Activated CD8-positive, alpha-beta memory T cell treated with anti-CD3 and anti-CD28 coated beads for 4 hours (primary cell): Measurements from ENCODE around the gene NEU4.
"Not testable (repeated sequence)": the region's sequence is repeated elsewhere in the genome, so short reads cannot be mapped to it uniquely, and the experiment has no call there.

Experiments
- DNase-seq, 2 donors: peaks; one replicate each; pipeline ENCODE4 v3.0.0-alpha.2; 2020; ENCODE audit warnings: low read depth in 2 of 2

Gene NEU4

DNA sequence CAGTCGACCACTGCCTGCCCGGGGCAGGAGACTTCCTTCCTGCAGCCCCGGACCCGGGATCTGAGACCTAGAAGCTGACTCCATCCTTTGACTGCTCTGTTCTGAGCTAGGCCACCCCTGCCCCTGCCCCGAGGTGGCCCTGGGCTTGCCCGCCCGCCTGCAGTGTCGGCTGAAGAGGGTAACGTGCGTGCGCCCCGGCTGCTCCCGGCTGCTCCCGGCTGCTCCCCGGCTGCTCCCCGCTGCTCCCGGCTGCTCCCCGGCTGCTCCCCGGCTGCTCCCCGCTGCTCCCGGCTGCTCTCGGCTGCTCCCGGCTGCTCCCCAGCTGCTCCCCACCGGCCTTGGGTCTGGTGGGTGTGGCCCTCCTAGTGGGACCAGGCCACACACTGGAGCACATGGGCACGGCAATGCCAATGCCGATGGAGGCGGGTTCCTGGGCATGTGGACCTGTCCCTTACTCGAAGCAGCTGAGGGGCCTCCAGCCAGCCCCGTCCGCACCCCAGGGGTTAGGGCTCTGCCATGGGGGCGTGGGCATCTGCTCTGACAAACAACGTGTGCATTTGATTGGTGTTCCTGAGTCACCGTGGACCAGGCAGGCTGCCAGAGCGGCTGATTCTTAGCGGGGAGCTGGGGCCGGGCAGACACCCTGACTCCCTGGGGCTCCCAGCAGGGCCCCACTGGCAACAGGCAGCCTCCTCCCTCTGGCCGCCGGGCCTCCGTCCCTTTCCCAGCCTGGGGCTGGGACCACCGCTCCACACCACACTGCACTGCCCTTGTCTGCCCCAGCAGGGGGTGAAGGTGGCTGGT lies 34.4 kb upstream of the NEU4 start:
- DNase-seq = no peak

DNA sequence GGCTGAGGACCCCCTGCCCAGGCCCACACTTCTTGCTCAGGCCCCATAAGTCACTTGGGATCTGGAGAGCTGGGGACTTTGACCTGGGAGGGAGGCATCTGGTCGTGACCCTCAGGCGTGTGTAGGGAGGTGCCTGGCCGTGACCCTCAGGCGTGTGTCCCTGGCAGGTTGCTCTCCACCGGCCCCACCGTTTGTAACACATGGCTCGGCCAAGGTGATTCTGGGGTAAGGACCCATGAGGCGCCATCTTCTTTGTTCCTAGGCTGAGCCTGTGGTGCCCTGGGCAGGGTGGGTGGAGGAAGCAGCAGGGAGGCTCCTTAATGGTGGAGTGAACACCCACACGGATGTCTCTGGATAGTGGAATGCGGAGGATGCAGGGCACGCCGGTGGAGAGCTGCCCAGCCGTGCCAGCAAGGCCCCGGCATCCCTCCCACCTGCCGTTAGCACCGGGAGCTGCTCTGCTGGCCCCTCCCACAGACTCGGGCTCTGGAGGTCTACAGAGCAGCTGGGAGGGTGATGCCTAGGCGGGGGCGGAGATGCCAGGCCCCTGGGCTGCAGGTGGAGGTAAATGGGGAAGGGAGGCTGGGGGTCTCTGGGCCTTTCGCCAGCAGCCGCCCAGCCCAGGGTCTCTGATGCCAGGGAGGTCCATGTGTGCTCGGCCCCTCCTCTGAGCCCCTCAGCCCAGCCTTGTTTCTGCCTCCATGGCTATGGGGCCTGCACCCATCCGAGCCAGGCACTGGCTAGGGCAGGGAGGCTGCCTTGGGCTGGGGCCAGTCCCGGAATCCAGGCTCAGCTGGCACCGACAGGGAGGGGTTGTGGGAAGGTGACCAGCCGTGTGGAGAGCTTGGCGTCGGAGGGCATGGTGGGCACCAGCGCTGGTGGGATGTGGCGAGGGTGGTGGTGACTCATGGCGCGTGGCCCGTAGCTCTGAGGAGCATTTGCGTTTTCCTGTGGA lies 33.5 kb upstream of the NEU4 start:
- DNase-seq = no peak

DNA sequence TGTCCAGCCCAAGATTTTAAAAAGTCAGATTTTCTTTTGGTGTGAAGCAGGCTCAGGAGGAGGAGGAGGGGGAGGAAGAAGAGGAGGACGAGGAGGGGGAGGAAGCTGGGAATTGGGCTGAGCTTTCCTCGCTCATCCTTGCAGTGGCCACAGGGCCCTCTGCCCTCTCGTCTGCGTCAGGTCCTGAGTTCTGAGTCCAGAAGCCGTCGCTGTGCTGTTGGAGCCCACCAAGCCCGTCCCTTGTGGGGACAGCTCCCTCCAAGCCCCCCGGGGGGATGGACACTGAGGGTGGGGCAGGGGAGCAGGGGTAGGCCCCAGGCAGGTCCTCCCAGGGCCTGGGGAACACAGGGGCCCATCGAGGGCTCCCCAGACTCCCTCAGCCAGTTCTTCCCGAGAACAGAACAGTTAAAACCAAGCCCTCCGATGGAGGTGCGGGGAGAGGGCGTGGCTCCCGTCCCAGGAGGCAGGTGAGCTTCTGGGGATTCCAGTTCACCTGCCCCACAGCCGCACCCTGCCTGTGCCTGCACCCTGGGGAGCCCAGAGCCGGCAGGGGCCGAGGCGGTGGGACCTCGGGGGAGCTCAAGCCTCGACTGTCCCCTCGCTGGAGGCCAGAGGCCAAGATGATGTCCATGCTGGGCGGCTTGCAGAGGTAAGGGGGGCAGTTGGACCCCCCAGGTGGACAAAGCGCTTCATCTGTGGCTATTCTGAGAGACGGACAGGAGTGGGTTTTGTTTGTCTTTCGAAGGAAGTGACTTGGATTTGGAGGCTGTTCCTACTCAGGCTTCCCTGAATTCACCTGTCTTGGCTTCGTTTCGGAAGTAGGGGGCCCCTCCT lies 32.4 kb upstream of the NEU4 start, which contains the start of gene GAL3ST2:
TSS of gene GAL3ST2 (plus strand) at position 487 of the 834 bp plus-strand sequence. CDS start at position 621, 134 bp downstream.
- no peak for DNase-seq

DNA sequence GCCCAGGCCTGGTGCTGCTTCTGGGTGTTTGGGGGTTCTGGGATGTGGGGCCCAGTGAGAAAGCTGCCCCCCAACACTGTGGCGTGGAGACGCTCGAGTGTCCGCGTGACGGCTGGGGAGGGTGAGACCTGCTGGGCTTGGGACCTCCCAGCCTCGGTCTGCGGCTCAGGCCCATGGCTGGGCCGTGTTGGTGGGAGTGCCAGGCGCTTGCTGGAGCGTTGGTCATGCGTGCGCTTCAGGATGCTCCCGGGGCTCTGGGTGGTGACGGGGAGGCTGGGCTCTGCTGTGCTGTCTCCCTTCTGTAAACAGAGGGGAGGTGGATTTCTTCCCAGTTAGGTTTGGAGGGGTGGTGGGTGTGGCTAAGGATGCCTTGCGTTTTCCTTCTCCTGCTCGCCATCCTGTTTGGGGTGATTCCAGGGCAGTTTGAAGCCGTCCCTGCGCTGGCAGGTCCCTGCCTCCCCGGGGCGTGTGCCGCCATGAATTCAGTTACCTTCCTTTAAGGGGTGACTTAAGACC lies 31.8 kb upstream of the NEU4 start:
- DNase-seq = no peak

DNA sequence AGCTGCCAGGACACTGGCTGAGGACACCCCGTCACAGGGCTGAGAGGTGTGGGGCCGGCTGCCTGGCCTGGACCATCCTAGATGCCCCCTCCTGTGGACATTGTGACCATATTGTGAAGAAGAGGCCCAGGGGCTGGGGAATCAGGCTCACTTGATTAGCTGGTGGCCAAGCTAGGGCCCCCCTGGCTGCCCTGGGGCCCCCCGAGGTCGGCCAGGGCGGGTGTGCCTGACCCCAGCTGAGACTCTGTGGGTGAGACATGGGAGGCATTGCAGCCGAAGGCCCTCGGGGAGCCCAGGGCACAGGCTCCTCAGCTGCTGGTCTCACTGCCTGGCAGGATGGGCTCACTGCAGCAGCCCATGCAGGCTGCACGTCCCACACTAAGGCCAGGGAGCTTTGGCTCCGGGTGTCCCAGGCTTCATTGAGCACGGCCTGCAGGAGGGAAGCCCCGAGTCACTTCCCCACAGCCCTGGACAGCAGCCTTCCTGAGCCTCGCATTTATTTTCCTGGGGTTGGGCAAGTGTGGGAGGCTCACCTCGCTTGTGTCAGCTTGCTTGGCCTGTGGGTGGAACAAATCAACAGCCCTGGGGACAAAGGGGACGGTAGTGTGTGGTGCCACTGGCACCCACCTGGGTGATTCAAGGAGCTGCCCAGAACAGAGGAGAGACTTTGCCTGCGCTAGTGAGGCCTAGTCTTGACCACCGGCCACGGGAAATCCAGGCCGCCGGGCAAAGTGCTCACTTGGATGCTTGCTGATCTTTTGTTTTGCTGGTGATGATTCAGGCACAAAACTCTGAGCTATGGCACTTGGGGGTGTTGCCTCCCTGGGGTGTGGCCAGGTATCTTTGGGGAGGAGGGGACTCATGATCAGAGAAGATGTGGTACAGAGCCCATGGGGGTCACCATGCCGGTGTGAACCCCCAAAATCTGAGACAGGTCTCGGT lies 31.0 kb upstream of the NEU4 start:
- DNase-seq = no peak

DNA sequence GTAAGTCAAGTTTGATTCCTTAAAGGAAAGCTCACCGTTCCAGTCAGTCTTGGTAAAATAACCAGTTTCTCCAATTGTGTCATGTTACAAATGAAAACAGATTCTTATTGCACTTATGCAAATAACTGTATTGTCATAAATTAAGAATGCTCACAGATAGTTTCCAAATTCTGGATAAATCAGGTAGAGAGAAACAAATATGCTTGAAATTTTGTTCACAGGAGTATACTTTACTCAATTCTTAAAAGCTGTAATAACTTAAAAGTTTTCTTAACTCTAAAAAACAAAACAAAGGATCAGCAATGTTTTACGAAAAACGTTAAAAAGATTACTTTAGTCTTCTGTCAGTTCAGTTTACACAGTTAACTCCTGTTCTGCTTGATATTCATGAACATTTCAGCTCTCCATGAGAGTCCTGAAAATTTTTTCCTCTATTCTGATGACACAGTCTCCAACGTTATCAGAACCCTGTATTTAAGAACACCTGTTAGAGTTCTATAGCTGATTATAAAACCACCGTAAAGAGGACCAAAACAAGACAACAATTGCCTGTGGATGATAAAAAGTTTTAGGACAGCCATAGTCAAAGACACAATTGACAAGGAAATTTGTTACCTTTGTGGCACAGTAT lies 27.9 kb upstream of the NEU4 start:
- DNase-seq = no peak

DNA sequence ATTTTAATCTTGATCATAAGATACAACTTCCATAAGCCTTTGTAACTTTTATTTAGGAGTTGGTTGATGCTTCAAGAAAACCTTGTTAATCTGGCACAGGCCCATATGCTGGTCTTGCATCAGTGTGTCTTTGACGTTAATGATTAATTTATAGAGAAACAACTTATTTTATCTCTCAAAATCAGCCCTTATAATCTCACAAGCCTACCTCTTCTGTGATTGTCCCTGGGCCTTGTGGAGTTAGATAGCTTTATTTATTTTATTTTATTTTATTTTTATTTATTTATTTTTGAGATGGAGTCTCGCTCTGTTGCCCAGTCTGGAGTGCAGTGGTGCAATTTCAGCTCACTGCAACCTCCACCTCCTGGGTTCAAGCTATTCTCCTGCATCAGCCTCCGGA lies 26.9 kb upstream of the NEU4 start:
- DNase-seq = not testable (repeated sequence)

DNA sequence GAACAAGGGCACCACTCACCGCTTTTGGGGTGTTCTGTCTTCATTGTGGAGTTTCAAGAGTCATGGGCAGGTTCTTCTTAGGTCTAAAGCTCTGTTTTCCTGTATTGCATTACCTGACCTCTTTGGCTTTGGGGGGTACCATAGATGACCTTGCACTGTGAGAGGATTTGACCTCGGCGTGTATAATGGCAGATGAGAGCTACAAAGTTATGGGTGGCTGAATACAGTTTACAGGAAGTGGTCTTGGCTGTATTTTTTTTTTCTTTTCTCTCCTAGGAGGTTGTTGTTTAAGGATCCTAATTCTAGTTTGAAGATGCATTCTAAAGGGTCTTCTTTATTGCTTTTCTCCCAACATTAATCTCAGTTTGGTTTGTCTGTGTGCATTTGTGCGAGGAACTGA lies 20.9 kb upstream of the NEU4 start:
- no peak for DNase-seq

DNA sequence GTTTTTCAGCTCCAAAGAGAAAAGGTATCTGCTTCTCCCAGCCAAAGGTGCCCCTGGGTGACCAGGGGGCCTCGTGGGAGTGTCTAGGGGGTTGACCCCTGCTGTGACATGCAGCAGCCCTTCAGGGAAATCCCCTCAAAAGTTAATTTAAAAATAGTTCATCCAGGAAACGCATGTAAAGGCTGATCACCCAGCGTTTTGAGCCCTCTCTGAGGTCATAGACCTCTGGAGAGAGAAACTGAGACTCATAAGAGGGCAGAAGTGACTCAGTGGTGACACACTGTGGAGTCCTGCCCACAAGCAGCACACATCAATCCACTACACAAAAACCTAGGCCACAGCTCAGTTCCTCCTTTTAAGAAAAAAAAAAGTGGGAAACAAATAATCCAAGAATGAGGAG lies 20.4 kb upstream of the NEU4 start:
- DNase-seq = peak in 1 of 2 donors; percentile 13

DNA sequence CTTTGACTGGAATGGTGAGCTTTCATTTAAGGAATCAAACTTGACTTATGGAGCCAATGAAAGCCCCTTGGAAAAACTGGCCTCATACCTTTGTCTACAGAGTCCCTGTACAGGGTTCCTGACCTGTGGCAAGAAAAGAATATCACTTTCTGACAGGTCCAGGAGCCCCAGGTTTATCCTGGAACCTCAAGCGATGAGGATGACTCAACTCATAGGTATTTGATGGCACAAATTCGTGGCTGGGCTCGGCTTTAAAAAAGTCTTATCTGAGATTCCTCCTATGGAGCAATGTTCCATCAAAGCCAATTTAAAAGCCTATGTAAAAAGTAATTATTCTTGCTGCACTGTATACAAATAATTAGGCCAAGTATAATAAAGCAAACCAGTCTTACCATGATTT lies 17.6 kb upstream of the NEU4 start:
- not testable (repeated sequence) for DNase-seq

DNA sequence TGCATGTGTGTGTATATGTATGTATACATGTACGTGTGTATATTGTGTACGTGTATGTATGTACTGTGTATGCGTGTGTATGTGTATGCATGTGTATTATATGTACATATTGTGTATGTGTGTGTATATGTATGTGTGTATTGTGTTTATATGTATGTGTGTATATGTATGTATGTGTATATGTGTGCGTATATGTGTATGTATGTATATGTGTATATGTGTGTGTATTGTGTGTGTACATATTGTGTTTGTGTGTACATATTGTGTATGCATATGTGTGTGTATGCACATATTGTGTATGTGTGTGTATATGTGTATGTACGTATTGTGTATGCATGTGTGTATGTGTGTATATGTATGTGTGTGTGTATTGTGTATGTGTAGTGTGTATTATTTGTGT lies 15.6 kb upstream of the NEU4 start:
- no peak for DNase-seq

DNA sequence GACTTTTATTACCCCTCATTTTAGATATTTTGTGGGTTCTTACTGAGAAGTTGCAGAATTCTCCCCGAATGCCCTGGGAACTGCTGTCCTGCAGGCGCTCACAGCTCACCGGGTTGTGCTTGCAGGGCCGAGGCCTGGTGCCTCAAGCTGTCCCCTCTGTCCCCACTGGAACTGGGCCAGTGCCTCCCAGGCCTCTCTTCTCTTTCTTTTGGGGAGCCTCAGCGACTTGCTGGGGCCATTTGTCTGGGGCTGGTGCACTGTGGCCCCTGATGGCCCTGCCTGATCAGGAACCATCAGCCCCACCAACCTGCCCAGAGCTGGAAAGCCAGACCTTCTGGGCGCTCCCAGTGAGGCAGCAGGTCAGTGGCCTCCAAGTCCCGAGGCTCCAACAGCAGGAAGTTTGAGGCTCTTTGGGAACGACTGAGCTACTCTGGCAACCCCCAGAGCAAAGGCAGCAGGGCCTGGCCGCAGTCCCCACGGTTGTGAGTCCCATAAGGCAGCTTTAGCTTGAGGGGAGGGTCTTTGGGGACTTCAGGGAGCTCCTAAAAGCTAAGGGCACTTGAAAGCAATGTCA lies 14.7 kb upstream of the NEU4 start:
- DNase-seq = no peak

DNA sequence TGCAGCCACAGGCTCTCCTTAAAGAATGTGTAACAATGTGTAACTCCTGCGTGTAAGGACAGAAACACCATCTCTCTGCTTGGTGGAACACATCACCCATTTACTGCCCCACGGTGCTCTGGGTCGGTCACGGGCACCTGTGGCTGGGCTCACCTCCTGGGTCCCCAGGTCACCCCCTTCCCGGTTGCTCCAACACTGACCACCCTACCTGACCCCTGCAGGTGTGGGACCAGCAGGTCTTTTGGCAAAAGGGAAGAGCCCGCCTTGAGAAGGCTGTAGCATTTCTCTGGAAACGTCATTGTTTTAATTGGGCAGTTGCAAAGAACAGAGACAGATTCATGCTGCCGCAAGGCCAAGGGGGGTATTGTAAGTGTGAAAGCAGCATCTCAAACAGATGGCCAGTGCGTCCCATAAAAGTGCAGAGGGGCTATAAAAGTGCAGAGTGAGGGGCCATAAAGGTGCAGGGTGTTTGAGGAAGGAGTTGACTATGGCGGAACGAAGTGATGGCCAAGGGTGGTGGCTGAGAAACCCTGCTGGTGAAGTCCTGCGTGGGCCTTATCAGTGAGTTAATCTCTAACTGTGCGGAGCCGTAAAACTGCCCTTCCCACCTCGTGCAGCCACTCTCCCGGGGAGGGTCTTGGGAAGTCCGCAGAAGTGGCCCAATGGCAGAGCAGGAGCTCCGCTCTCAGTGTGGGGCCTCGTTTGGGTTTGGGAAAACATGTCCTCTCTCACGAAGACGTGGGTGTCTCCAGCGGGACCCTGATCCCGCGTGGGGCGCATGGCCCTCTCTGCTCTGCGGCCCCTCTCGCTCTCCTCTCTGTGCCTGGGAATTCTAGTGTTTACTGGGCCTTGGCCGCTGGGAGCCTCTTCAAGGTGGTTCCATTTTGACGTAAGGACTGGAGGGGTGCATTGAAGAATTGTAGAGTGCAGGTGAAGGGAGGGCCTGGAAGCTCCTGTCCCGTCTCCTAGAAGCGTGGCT lies 13.7 kb upstream of the NEU4 start:
- no peak for DNase-seq

DNA sequence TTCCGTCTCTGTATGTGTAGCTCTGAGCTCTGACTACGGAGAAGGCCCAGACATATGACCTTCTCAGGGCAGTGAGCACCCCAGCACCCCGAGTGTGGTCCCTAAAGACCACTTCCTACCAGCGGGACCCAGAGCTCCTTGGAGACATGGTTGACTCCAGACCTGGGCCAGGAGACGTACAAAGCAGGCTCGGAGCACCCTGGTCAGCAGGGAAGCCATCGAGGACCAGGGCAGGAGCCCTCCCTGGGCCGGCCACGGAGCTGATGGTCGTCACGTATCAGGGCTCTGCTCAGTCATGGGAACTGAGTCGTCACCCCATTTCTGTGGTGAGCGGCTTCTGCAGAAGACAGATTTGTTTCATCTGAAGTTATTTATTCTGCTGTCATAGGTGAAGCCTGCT lies 12.8 kb upstream of the NEU4 start:
- DNase-seq = no peak

DNA sequence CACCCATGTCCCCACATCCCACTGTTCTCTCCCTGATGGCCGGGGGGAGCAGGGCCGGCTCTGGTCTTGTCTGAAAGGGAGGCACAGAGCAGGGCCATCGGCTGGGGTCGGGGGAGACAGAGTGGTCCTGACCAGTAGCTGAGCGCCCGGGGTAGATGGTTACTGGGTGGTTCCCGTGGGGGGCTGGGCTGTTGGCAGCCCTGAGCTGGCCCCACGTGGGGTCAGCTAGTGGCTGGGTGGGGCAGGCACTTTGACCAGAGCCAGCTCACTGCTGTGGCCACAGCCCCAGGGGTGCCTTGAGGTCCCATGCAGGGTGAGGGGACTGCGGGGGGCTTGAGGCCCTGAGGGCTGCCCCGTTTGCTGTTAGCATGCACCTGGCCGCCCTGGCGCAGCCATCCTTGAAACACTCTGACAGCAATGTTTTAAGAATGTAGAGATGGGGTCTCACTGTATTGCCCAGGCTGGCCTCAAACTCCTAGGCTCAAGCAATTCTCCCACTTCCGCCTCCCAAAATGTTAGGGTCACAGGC lies 12.3 kb upstream of the NEU4 start:
- DNase-seq = no peak

DNA sequence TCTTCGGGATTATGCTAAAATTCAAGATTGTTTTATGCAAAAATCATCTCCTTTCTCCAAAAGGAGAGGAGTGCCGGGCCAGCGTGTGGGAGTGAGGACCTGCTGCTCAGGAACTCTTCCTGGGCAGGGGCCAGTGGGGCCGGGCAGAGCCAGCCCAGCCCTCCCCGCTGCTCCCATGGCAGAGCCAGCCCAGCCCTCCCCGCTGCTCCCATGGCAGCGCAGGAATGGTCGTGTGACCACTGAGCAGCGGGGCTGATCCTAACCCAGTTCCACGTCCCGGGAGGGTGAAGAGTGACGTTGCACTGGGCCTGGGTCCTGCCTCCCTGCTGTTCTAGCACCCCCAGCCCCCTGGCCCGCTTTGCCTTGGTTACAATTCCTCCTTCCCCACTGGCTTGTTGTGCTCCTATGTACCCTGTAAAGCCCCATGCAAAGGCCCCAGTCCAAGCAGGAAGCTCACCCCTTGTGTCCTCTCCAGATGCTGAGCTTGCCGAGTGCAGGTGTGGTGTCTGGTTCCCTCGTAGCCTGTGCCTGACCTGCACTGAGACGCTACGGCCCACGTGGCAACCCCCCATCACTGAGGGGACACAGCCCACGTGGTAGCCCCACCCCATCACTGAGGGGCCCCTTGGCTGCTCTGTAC lies 11.4 kb upstream of the NEU4 start:
- no peak for DNase-seq

DNA sequence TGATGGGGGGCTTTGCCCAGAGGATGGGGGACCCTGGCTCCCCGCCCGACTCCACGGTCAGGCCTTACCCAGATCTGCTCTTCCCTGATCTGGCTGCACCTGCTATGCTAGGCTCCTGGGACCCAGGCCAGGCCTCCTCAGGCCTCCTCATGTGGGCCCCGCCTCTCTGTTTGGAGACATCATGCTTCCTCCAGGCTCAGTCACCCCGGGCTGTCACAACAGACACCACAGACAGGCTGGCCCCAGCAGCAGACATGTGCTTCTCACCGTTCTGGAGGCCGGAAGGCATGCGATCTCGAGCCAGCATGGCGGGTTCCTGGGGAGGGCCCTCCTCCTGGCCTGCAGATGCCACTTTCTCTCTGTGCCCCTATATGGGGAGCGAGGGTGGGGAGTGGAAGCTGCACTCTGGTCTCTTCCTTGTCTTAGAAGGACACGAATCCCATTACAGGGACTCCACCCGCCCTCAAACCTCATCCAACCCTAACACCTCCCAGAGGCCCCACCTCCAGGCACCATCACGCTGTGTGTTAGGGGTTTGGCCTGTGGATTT lies 10.8 kb upstream of the NEU4 start:
- no peak for DNase-seq
